SK-N-SH (cell line): ENCODE measurements around the gene TMPRSS2. TPM values are rescaled to one million over a fixed set of nuclear protein-coding genes. Genes with fewer than 3 reads are reported as not detected.

Experiments used
- CTCF ChIA-PET: fragments of 300-600, 350-600 bp; formaldehyde crosslinking; extraction: SDS; loops from one replicate; lab custom pipeline; 2021; lab: Yijun Ruan, JAX
- POLR2A ChIA-PET: fragments of 350-600 bp; sonication (Branson Sonifier 250); formaldehyde crosslinking; extraction: SDS; loops from one replicate; lab custom pipeline; 2020; ENCODE audit warnings: antibody characterized with exemption, inconsistent platforms; lab: Yijun Ruan, JAX
- DNase-seq: peaks from one replicate; pipeline ENCODE4 v3.0.0; 2012
- H2AFZ ChIP-seq: fragments of 200-600 bp; sonication (generic); 2 replicates; pipeline ENCODE4 v1.8.1; 2016; ENCODE audit warnings: antibody characterized with exemption, mild to moderate bottlenecking, low read depth
- H3F3A ChIP-seq: fragments of 200-600 bp; sonication (generic); replicated peaks from 2 replicates; pipeline ENCODE3; 2016; ENCODE audit warnings: antibody characterized with exemption, mild to moderate bottlenecking; ENCODE audit not compliant: insufficient read depth
- H3K27ac ChIP-seq, 2 experiments: fragments of 200-500 bp in 1 of 2; fragments of 200-600 bp in 1 of 2; sonication (Bioruptor generic) in 1 of 2; sonication (generic), shearing (Covaris generic) in 1 of 2; 2 replicates each; pipeline versions ENCODE4 v1.5.1 to v1.6.1; 2014 to 2016; ENCODE audit warnings: low read depth in 2 of 2, inconsistent platforms in 1 of 2, low read length in 1 of 2, mild to moderate bottlenecking in 1 of 2, mixed read lengths in 1 of 2
- H3K27me3 ChIP-seq: fragments of 200-600 bp; sonication (generic), shearing (Covaris generic); 2 replicates; pipeline ENCODE4 v1.6.1; 2016; ENCODE audit warnings: mixed run types; ENCODE audit not compliant: insufficient read depth
- H3K36me3 ChIP-seq, 2 experiments: fragments of 200-500 bp in 1 of 2; fragments of 200-600 bp in 1 of 2; sonication (Bioruptor generic) in 1 of 2; sonication (generic) in 1 of 2; replicated peaks in 1 of 2; 2 replicates each; pipeline versions ENCODE3 to v1.5.1; 2014 to 2016; ENCODE audit warnings: low read length in 1 of 2, mild to moderate bottlenecking in 1 of 2; ENCODE audit not compliant: insufficient read depth in 2 of 2, control insufficient read depth in 1 of 2
- H3K4me1 ChIP-seq, 2 experiments: fragments of 200-500 bp in 1 of 2; fragments of 200-600 bp in 1 of 2; sonication (Bioruptor generic) in 1 of 2; sonication (generic), shearing (Covaris generic) in 1 of 2; 2 replicates each; pipeline versions ENCODE4 v1.5.1 to v1.6.1; 2014 to 2016; ENCODE audit warnings: low read depth in 1 of 2, low read length in 1 of 2, mixed run types in 1 of 2; ENCODE audit not compliant: insufficient read depth in 2 of 2, control insufficient read depth in 1 of 2
- H3K4me2 ChIP-seq: fragments of 200-600 bp; sonication (generic), shearing (Covaris generic); 2 replicates; pipeline ENCODE4 v1.6.1; 2017; ENCODE audit warnings: mixed run types
- H3K4me3 ChIP-seq, 2 experiments: fragments of 200-500 bp in 1 of 2; fragments of 200-600 bp in 1 of 2; sonication (Bioruptor generic) in 1 of 2; sonication (generic), shearing (Covaris generic) in 1 of 2; 2 replicates each; pipeline versions ENCODE4 v1.5.1 to v1.8.1; 2014 to 2016; ENCODE audit warnings: low read depth in 2 of 2, inconsistent platforms in 1 of 2, low read length in 1 of 2, mild to moderate bottlenecking in 1 of 2, mixed read lengths in 1 of 2, moderate library complexity in 1 of 2
- H3K79me2 ChIP-seq: fragments of 200-600 bp; sonication (generic); 2 replicates; pipeline ENCODE4 v1.8.1; 2017; ENCODE audit warnings: mild to moderate bottlenecking; ENCODE audit not compliant: insufficient read depth
- H3K9ac ChIP-seq: fragments of 200-600 bp; sonication (generic); 2 replicates; pipeline ENCODE4 v1.6.1; 2017; ENCODE audit warnings: mixed run types
- H3K9me2 ChIP-seq: fragments of 200-600 bp; sonication (generic); 2 replicates; pipeline ENCODE4 v1.6.1; 2017; ENCODE audit warnings: mixed run types
- H3K9me3 ChIP-seq: fragments of 200-600 bp; sonication (generic); 2 replicates; pipeline ENCODE4 v1.6.1; 2017; ENCODE audit warnings: mixed run types, mild to moderate bottlenecking, moderate library complexity
- H4K20me1 ChIP-seq: fragments of 200-600 bp; sonication (generic); 2 replicates; pipeline ENCODE4 v1.6.1; 2017; ENCODE audit warnings: mild to moderate bottlenecking, mixed run types; ENCODE audit not compliant: insufficient read depth
- CHD2 ChIP-seq: fragments of 150-350 bp; IDR thresholded peaks from 2 replicates; pipeline ENCODE4 v1.6.1; 2018; ENCODE audit warnings: low read length; ENCODE audit not compliant: partially characterized antibody
- ELF1 ChIP-seq: IDR thresholded peaks from 2 replicates; pipeline ENCODE4 v1.4.0; 2012
- EP300 ChIP-seq, 2 experiments: IDR thresholded peaks; 2 replicates each; pipeline versions ENCODE4 v1.4.0 to v1.6.1; 2012; ENCODE audit warnings: borderline replicate concordance in 1 of 2, low read depth in 1 of 2, low read length in 1 of 2
- EZH2phosphoT487 ChIP-seq: fragments of 200-600 bp; sonication (generic); IDR thresholded peaks from 2 replicates; pipeline ENCODE4 v1.6.1; 2017; ENCODE audit warnings: low read depth, mixed run types, mild to moderate bottlenecking, antibody characterized with exemption, moderate library complexity, borderline replicate concordance
- FOXJ3 ChIP-seq: sonication (generic); formaldehyde crosslinking; IDR thresholded peaks from 2 replicates; pipeline ENCODE4 v1.5.1; 2020; ENCODE audit warnings: mild to moderate bottlenecking, missing genetic modification reagents
- FOXM1 ChIP-seq: IDR thresholded peaks from 2 replicates; pipeline ENCODE4 v1.4.0; 2012; ENCODE audit warnings: low read depth, mild to moderate bottlenecking
- GABPA ChIP-seq: IDR thresholded peaks from 2 replicates; pipeline ENCODE4 v1.4.0; 2012; ENCODE audit warnings: low read depth, mild to moderate bottlenecking
- MEF2A ChIP-seq: IDR thresholded peaks from 2 replicates; pipeline ENCODE4 v1.4.0; 2012; ENCODE audit warnings: low read depth, borderline replicate concordance
- NRF1 ChIP-seq: IDR thresholded peaks from 2 replicates; pipeline ENCODE4 v1.6.1; 2012; ENCODE audit warnings: low read depth, mild to moderate bottlenecking, low read length
- POLR2AphosphoS5 ChIP-seq: IDR thresholded peaks from 2 replicates; pipeline ENCODE4 v1.6.1; 2012; ENCODE audit warnings: low read depth, low read length
- RAD21 ChIP-seq: IDR thresholded peaks from 2 replicates; pipeline ENCODE4 v1.6.1; 2012; ENCODE audit warnings: mild to moderate bottlenecking, low read length
- RCOR1 ChIP-seq: fragments of 150-350 bp; IDR thresholded peaks from 2 replicates; pipeline ENCODE4 v1.6.1; 2017; ENCODE audit warnings: antibody characterized with exemption, low read length
- SIN3A ChIP-seq: IDR thresholded peaks from 2 replicates; pipeline ENCODE4 v1.6.1; 2012; ENCODE audit warnings: low read depth, mild to moderate bottlenecking, low read length, moderate library complexity, borderline replicate concordance
- TAF1 ChIP-seq: IDR thresholded peaks from 2 replicates; pipeline ENCODE4 v1.6.1; 2012; ENCODE audit warnings: low read depth, mild to moderate bottlenecking, low read length, moderate library complexity, borderline replicate concordance
- WGBS: methylation state at CpG from one replicate; pipeline ENCODE4 v1.1.6; 2017; ENCODE audit warnings: low lambda C conversion rate; 5-methylcytosine and 5-hydroxymethylcytosine counted together
- polyA plus RNA-seq, 3 experiments: library from polyadenylated mRNA; depleted of rRNA; stranded (reverse); fragments of >200 nt; gene quantifications; 2 replicates each; pipeline ENCODE4 v1.2.3, GENCODE V29; 2012
- TF ChIP-seq, protein P1 (sequence below): fragments of 150-350 bp; IDR thresholded peaks from 2 replicates; pipeline ENCODE4 v1.6.1; 2017; ENCODE audit warnings: antibody characterized with exemption, low read length, low read depth, borderline replicate concordance
- TF ChIP-seq, protein P2 (sequence below): IDR thresholded peaks from 2 replicates; pipeline ENCODE4 v1.6.1; 2012; ENCODE audit warnings: mild to moderate bottlenecking, low read depth, low read length, moderate library complexity
- TF ChIP-seq, protein P3 (sequence below): IDR thresholded peaks from 2 replicates; pipeline ENCODE4; 2012

The TMPRSS2 gene
- polyA plus RNA-seq, 1 of the 3 experiments (the other 2 are of a cell fraction), result not detected

DNA sequence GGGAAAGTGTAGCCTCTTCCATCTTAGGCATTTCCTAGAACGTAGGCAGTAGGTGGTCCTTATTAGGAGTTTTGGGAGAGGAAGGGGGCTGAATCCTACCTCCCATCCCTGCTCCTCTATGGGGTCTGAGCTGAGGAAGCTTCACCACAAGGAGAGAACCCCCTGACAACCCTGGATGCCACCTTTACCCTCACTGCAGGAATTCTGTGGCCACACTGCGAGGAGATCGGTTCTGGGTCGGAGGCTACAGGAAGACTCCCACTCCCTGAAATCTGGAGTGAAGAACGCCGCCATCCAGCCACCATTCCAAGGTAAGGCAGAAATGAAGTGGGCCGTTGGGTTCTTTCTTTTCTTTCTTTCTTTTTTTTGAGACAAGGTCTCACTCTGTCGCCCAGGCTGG, 80.4 kb downstream of the TMPRSS2 start:
- no peak overlapping the region for H2AFZ ChIP-seq
- H3K79me2 ChIP-seq, result no peaks in the 10 kb centered on the region
- no peak for DNase-seq
- no peak overlapping the region for H3K4me2 ChIP-seq
- H3F3A ChIP-seq, result no peaks in the 10 kb centered on the region
- POLR2A ChIA-PET, result no interaction called here
- H3K9ac ChIP-seq, result no peak overlapping the region
- 0 out of 2 replicates have a peak, but pooled peaks cover 12% of the 10 kb centered on the region for H3K27me3 ChIP-seq
- 90% methylated on average over 6 of the region's 8 CpGs for WGBS
- H3K9me2 ChIP-seq, result no peaks in the 10 kb centered on the region
- CTCF ChIA-PET, result no interaction called here
- no peaks in the 10 kb centered on the region for H3K4me1 ChIP-seq
- no peak overlapping the region for H3K4me3 ChIP-seq
- TF ChIP-seq POLR2AphosphoS5, result no peak
- no peak for TF ChIP-seq NRF1
- no peak for TF ChIP-seq EP300 (IDR thresholded peaks at IDR 0.05; ENCODE audit: borderline replicate concordance in 1 of 2, low read depth in 1 of 2, low read length in 1 of 2)
- TF ChIP-seq GABPA, result no peak
- TF ChIP-seq MEF2A, result no peak
- no peak for TF ChIP-seq SIN3A
- TF ChIP-seq ELF1, result no peak
- TF ChIP-seq TAF1, result no peak
- no peak for TF ChIP-seq RCOR1
- no peak for TF ChIP-seq RAD21
- TF ChIP-seq, protein P1, sequence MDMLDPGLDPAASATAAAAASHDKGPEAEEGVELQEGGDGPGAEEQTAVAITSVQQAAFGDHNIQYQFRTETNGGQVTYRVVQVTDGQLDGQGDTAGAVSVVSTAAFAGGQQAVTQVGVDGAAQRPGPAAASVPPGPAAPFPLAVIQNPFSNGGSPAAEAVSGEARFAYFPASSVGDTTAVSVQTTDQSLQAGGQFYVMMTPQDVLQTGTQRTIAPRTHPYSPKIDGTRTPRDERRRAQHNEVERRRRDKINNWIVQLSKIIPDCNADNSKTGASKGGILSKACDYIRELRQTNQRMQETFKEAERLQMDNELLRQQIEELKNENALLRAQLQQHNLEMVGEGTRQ, result no peak
- TF ChIP-seq FOXM1, result no peak
- TF ChIP-seq EZH2phosphoT487, result no peak
- no peak for TF ChIP-seq FOXJ3
- TF ChIP-seq, protein P2, sequence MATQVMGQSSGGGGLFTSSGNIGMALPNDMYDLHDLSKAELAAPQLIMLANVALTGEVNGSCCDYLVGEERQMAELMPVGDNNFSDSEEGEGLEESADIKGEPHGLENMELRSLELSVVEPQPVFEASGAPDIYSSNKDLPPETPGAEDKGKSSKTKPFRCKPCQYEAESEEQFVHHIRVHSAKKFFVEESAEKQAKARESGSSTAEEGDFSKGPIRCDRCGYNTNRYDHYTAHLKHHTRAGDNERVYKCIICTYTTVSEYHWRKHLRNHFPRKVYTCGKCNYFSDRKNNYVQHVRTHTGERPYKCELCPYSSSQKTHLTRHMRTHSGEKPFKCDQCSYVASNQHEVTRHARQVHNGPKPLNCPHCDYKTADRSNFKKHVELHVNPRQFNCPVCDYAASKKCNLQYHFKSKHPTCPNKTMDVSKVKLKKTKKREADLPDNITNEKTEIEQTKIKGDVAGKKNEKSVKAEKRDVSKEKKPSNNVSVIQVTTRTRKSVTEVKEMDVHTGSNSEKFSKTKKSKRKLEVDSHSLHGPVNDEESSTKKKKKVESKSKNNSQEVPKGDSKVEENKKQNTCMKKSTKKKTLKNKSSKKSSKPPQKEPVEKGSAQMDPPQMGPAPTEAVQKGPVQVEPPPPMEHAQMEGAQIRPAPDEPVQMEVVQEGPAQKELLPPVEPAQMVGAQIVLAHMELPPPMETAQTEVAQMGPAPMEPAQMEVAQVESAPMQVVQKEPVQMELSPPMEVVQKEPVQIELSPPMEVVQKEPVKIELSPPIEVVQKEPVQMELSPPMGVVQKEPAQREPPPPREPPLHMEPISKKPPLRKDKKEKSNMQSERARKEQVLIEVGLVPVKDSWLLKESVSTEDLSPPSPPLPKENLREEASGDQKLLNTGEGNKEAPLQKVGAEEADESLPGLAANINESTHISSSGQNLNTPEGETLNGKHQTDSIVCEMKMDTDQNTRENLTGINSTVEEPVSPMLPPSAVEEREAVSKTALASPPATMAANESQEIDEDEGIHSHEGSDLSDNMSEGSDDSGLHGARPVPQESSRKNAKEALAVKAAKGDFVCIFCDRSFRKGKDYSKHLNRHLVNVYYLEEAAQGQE, result no peak
- TF ChIP-seq, protein P3, sequence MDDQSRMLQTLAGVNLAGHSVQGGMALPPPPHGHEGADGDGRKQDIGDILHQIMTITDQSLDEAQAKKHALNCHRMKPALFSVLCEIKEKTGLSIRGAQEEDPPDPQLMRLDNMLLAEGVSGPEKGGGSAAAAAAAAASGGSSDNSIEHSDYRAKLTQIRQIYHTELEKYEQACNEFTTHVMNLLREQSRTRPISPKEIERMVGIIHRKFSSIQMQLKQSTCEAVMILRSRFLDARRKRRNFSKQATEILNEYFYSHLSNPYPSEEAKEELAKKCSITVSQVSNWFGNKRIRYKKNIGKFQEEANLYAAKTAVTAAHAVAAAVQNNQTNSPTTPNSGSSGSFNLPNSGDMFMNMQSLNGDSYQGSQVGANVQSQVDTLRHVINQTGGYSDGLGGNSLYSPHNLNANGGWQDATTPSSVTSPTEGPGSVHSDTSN, result no peak
- no peak for TF ChIP-seq CHD2
- H3K36me3 ChIP-seq, result no peaks in the 10 kb centered on the region
- no peaks in the 10 kb centered on the region for H4K20me1 ChIP-seq
- no peaks in the 10 kb centered on the region for H3K9me3 ChIP-seq
- no peak overlapping the region for H3K27ac ChIP-seq
